HL-60 (cell line): ENCODE results near the gene IGFL2.

Experiments used
- DNase-seq, 2 experiments: peaks; one replicate each; pipeline ENCODE4 v3.0.0-alpha.2; 2010 to 2020; ENCODE audit warnings: low read depth in 1 of 2, low spot score in 1 of 2
- H3K27ac ChIP-seq: fragments of 250-450 bp; sonication (Bioruptor Pico); replicated peaks from 2 replicates; pipeline ENCODE4 v1.5.1; 2020; ENCODE audit warnings: mild to moderate bottlenecking, moderate library complexity
- H3K27me3 ChIP-seq: fragments of 250-450 bp; sonication (Bioruptor Pico); 2 replicates; pipeline ENCODE4 v1.5.1; 2021; ENCODE audit warnings: mild to moderate bottlenecking, moderate library complexity; ENCODE audit not compliant: insufficient read depth, poor library complexity, severe bottlenecking
- H3K4me3 ChIP-seq: replicated peaks from 2 replicates; pipeline ENCODE4 v1.5.1; 2011; ENCODE audit warnings: mild to moderate bottlenecking, control low read depth, low read length; ENCODE audit not compliant: insufficient read depth
- GABPA ChIP-seq: IDR thresholded peaks from 2 replicates; pipeline ENCODE4 v1.6.1; 2012; ENCODE audit warnings: low read depth
- POLR2AphosphoS5 ChIP-seq: IDR thresholded peaks from 2 replicates; pipeline ENCODE4 v1.6.1; 2012; ENCODE audit warnings: low read depth
- SPI1 ChIP-seq: IDR thresholded peaks from 2 replicates; pipeline ENCODE4 v1.6.1; 2012; ENCODE audit warnings: low read depth, mild to moderate bottlenecking, borderline replicate concordance
- TF ChIP-seq, protein P1 (sequence below): IDR thresholded peaks from one replicate; pipeline ENCODE4 v1.5.1; 2011; ENCODE audit warnings: low read length, control low read depth, inconsistent platforms; ENCODE audit not compliant: insufficient read depth
- TF ChIP-seq, protein P2 (sequence below): IDR thresholded peaks from 2 replicates; pipeline ENCODE4 v1.6.1; 2012; ENCODE audit warnings: low read depth; ENCODE audit not compliant: insufficient replicate concordance

The IGFL2 gene

DNA sequence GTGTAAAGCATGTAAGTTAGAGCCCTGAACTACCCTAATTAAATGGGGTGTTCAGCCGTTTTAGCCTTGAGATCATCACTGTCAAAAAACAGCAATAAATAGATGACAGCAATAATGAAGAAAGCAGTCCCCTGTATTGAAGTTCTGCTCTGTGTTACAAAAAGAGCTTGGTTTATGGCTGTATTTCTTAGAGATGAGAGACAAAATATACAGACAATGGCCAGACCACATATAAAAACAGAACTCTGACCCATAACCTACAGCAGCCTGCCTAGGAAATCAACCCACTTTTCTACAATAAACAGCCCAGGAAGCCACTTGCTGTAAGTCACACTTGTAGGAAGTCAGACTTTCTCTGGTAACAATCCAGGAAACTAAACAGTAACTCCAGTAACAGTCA, 34.3 kb upstream of the IGFL2 start:
- H3K27ac ChIP-seq: no peak overlapping the region
- peaks cover 2% of the 10 kb centered on the region for H3K27me3 ChIP-seq
- no peak for TF ChIP-seq POLR2AphosphoS5
- TF ChIP-seq, protein P1, sequence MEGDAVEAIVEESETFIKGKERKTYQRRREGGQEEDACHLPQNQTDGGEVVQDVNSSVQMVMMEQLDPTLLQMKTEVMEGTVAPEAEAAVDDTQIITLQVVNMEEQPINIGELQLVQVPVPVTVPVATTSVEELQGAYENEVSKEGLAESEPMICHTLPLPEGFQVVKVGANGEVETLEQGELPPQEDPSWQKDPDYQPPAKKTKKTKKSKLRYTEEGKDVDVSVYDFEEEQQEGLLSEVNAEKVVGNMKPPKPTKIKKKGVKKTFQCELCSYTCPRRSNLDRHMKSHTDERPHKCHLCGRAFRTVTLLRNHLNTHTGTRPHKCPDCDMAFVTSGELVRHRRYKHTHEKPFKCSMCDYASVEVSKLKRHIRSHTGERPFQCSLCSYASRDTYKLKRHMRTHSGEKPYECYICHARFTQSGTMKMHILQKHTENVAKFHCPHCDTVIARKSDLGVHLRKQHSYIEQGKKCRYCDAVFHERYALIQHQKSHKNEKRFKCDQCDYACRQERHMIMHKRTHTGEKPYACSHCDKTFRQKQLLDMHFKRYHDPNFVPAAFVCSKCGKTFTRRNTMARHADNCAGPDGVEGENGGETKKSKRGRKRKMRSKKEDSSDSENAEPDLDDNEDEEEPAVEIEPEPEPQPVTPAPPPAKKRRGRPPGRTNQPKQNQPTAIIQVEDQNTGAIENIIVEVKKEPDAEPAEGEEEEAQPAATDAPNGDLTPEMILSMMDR: no peak
- no peak for TF ChIP-seq SPI1
- TF ChIP-seq, protein P2, sequence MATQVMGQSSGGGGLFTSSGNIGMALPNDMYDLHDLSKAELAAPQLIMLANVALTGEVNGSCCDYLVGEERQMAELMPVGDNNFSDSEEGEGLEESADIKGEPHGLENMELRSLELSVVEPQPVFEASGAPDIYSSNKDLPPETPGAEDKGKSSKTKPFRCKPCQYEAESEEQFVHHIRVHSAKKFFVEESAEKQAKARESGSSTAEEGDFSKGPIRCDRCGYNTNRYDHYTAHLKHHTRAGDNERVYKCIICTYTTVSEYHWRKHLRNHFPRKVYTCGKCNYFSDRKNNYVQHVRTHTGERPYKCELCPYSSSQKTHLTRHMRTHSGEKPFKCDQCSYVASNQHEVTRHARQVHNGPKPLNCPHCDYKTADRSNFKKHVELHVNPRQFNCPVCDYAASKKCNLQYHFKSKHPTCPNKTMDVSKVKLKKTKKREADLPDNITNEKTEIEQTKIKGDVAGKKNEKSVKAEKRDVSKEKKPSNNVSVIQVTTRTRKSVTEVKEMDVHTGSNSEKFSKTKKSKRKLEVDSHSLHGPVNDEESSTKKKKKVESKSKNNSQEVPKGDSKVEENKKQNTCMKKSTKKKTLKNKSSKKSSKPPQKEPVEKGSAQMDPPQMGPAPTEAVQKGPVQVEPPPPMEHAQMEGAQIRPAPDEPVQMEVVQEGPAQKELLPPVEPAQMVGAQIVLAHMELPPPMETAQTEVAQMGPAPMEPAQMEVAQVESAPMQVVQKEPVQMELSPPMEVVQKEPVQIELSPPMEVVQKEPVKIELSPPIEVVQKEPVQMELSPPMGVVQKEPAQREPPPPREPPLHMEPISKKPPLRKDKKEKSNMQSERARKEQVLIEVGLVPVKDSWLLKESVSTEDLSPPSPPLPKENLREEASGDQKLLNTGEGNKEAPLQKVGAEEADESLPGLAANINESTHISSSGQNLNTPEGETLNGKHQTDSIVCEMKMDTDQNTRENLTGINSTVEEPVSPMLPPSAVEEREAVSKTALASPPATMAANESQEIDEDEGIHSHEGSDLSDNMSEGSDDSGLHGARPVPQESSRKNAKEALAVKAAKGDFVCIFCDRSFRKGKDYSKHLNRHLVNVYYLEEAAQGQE: no peak
- TF ChIP-seq GABPA: no peak
- no peak for DNase-seq
- no peak overlapping the region for H3K4me3 ChIP-seq

DNA sequence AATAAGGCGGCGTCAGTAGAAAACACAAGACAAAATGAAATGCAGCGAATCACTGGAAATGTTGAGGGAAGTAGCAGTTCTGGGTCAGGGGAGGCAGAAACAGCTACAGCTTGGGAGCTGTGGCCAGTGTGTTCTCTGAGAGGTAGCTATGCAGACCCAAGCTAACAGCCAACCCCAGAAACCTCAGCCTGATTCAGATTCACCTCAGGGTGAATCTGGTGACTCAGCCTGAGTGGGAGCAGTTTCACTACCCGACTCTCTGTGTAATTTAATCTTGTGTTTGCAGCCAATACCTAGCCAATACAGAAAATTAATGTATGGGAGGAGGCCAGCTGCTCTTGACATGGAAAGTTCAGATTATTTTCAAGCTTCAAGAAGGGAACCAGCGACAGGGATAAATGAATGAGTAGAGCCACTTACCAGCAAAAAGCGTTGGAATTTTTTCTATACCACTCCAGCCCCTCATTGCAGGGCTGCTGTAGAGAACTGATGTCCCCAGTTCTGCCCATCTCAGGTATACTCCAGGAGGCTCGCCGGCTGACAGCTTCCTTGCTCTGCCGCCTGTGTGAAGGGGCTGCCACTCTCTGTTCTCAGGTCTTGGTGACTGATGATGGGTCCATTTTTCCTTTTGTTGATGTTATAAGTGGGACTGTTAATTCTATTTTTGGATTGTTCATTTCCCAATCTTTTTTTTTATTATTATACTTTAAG, 32.5 kb upstream of the IGFL2 start:
- TF ChIP-seq, protein P1: no peak
- TF ChIP-seq GABPA: no peak
- no peak for TF ChIP-seq POLR2AphosphoS5
- TF ChIP-seq SPI1: no peak
- TF ChIP-seq, protein P2: no peak
- no peak overlapping the region for H3K4me3 ChIP-seq
- H3K27me3 ChIP-seq: no peaks in the 10 kb centered on the region
- no peak for DNase-seq
- H3K27ac ChIP-seq: no peak overlapping the region

DNA sequence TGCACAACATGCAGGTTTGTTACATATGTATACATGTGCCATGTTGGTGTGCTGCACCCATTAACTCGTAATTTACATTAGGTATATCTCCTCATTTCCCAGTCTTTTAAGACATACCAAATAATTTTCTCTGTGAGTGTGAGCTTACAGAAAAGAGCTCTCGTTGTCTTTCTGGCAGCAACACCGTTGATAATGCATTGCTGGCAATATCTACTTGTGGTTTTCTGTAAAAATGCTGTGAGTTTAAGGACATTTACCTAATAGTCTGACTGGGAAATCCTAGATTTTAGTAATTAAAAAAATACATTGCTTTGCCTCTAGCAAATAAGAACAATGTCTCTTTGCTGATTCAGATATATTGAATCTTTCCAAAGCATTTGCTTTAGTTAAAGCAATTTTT, 31.9 kb upstream of the IGFL2 start:
- H3K27ac ChIP-seq: no peak overlapping the region
- no peak for TF ChIP-seq GABPA
- TF ChIP-seq, protein P2: no peak
- H3K4me3 ChIP-seq: no peak overlapping the region
- no peak for DNase-seq
- H3K27me3 ChIP-seq: no peaks in the 10 kb centered on the region
